H1 (cell line): ENCODE results near the gene APOBEC3F. TPM values are rescaled to one million over a fixed set of nuclear protein-coding genes. Genes with fewer than 3 reads are reported as not detected.
"Not testable (repeated sequence)": the region's sequence is repeated elsewhere in the genome, so short reads cannot be mapped to it uniquely, and the experiment has no call there.

Source experiments
- CTCF ChIA-PET: fragments of 300-600 bp; sonication (Branson Sonifier 250); formaldehyde crosslinking; loops from one replicate; lab custom pipeline; 2021; ENCODE audit not compliant: partially characterized antibody; lab: Charles Lee
- POLR2A ChIA-PET: fragments of 300-600 bp; sonication (Branson Sonifier 250); formaldehyde crosslinking; loops from one replicate; lab custom pipeline; 2021; ENCODE audit warnings: inconsistent platforms; ENCODE audit not compliant: partially characterized antibody; lab: Charles Lee
- DNase-seq, 2 experiments: peaks; one replicate each; pipeline versions ENCODE4 v3.0.0 to v3.0.0-alpha.2; 2010 to 2022; ENCODE audit warnings: low spot score in 2 of 2, low read depth in 1 of 2, mixed read lengths in 1 of 2
- FAIRE-seq: peaks from 2 replicates; lab custom pipeline; 2011; peaks lifted over from hg19 to GRCh38; lab: Jason Lieb, UNC
- H2AFZ ChIP-seq: 2 replicates; pipeline ENCODE4 v1.8.1; 2012; ENCODE audit warnings: low read length, inconsistent platforms
- H2AK5ac ChIP-seq: 2 replicates; pipeline ENCODE4 v1.6.1; 2013; ENCODE audit warnings: low read depth, low read length
- H2BK120ac ChIP-seq: replicated peaks from 2 replicates; pipeline ENCODE3; 2013; ENCODE audit warnings: low read depth, low read length, inconsistent platforms
- H2BK12ac ChIP-seq: 2 replicates; pipeline ENCODE4 v1.6.1; 2013; ENCODE audit warnings: low read depth, low read length
- H2BK15ac ChIP-seq: 2 replicates; pipeline ENCODE4 v1.6.1; 2013; ENCODE audit warnings: low read length
- H2BK20ac ChIP-seq: 2 replicates; pipeline ENCODE4 v1.6.1; 2013; ENCODE audit warnings: low read length
- H2BK5ac ChIP-seq: 2 replicates; pipeline ENCODE4 v1.6.1; 2013; ENCODE audit warnings: low read depth, low read length
- H3K14ac ChIP-seq: 2 replicates; pipeline ENCODE4 v1.6.1; 2013; ENCODE audit warnings: inconsistent platforms; ENCODE audit not compliant: insufficient read length
- H3K18ac ChIP-seq: 2 replicates; pipeline ENCODE4 v1.6.1; 2013; ENCODE audit warnings: low read length; ENCODE audit errors: extremely low read depth
- H3K23ac ChIP-seq: 2 replicates; pipeline ENCODE4 v1.6.1; 2013; ENCODE audit warnings: inconsistent platforms; ENCODE audit not compliant: insufficient read length
- H3K23me2 ChIP-seq: 2 replicates; pipeline ENCODE4 v1.6.1; 2013; ENCODE audit warnings: low read depth, low read length
- H3K27ac ChIP-seq: 2 replicates; pipeline ENCODE4 v1.6.1; 2011; ENCODE audit warnings: low read depth, low read length, inconsistent platforms
- H3K27me3 ChIP-seq, 4 experiments: replicated peaks in 1 of 4; 1 replicate in 1 of 4; 2 replicates in 3 of 4; pipeline versions ENCODE4 v1.6.1 to v1.8.1; 2011 to 2013; ENCODE audit warnings: low read length in 3 of 4, mild to moderate bottlenecking in 3 of 4, inconsistent platforms in 2 of 4, mixed read lengths in 2 of 4, moderate library complexity in 1 of 4; ENCODE audit not compliant: control insufficient read depth in 3 of 4, insufficient read depth in 3 of 4; ENCODE audit errors: extremely low read depth in 1 of 4
- H3K36me3 ChIP-seq, 4 experiments: 2 replicates each; pipeline versions ENCODE4 v1.6.1 to v1.8.1; 2011 to 2013; ENCODE audit warnings: mild to moderate bottlenecking in 4 of 4, low read length in 3 of 4, moderate library complexity in 2 of 4, control low read depth in 1 of 4, inconsistent platforms in 1 of 4; ENCODE audit not compliant: insufficient read depth in 4 of 4, control insufficient read depth in 2 of 4
- H3K4ac ChIP-seq: replicated peaks from 2 replicates; pipeline ENCODE3; 2013; ENCODE audit warnings: low read length, low read depth, mixed read lengths, inconsistent platforms; ENCODE audit not compliant: insufficient read length
- H3K4me1 ChIP-seq, 4 experiments: replicated peaks in 1 of 4; 1 replicate in 1 of 4; 2 replicates in 3 of 4; pipeline versions ENCODE4 v1.6.1 to v1.8.1; 2011 to 2013; ENCODE audit warnings: low read length in 3 of 4, inconsistent platforms in 2 of 4, mixed read lengths in 1 of 4; ENCODE audit not compliant: insufficient read depth in 4 of 4, control insufficient read depth in 3 of 4
- H3K4me2 ChIP-seq, 2 experiments: 2 replicates each; pipeline versions ENCODE4 v1.6.1 to v1.8.1; 2011 to 2013; ENCODE audit warnings: low read depth in 2 of 2, low read length in 2 of 2, control low read depth in 1 of 2, inconsistent platforms in 1 of 2, mild to moderate bottlenecking in 1 of 2; ENCODE audit not compliant: insufficient read depth in 1 of 2
- H3K4me3 ChIP-seq, 4 experiments: fragments of 200-600, 300-600 bp in 1 of 4; sonication (generic), shearing (Covaris generic), sonication (Bioruptor Twin) in 1 of 4; 2 replicates each; pipeline versions ENCODE4 v1.5.1 to v1.8.1; 2011 to 2016; ENCODE audit warnings: low read length in 4 of 4, low read depth in 3 of 4, control low read depth in 2 of 4, inconsistent platforms in 2 of 4, mild to moderate bottlenecking in 2 of 4, mixed read lengths in 1 of 4, moderate library complexity in 1 of 4; ENCODE audit not compliant: insufficient read depth in 2 of 4; ENCODE audit errors: extremely low read depth in 1 of 4
- H3K56ac ChIP-seq: replicated peaks from 2 replicates; pipeline ENCODE3; 2013; ENCODE audit warnings: low read depth, mild to moderate bottlenecking, mixed read lengths, low read length, inconsistent platforms; ENCODE audit not compliant: insufficient read length
- H3K79me1 ChIP-seq: 2 replicates; pipeline ENCODE4 v1.6.1; 2013; ENCODE audit warnings: low read depth, low read length, control low read depth
- H3K79me2 ChIP-seq, 2 experiments: 2 replicates each; pipeline versions ENCODE4 v1.6.1 to v1.8.1; 2012 to 2013; ENCODE audit warnings: low read length in 2 of 2, mild to moderate bottlenecking in 2 of 2, inconsistent platforms in 1 of 2; ENCODE audit not compliant: insufficient read depth in 2 of 2, control insufficient read depth in 1 of 2
- H3K9ac ChIP-seq, 4 experiments: replicated peaks in 1 of 4; 1 replicate in 1 of 4; 2 replicates in 3 of 4; pipeline versions ENCODE4 v1.6.1 to v1.8.1; 2011 to 2013; ENCODE audit warnings: low read depth in 3 of 4, low read length in 3 of 4, control low read depth in 2 of 4, mild to moderate bottlenecking in 2 of 4, moderate library complexity in 2 of 4, inconsistent platforms in 1 of 4; ENCODE audit errors: extremely low read depth in 1 of 4
- H3K9me3 ChIP-seq, 2 experiments: 2 replicates each; pipeline versions ENCODE4 v1.6.1 to v1.8.1; 2012 to 2013; ENCODE audit warnings: mild to moderate bottlenecking in 2 of 2, moderate library complexity in 2 of 2, control low read depth in 1 of 2, inconsistent platforms in 1 of 2, low read depth in 1 of 2, low read length in 1 of 2, mixed read lengths in 1 of 2; ENCODE audit not compliant: insufficient read depth in 2 of 2
- H4K20me1 ChIP-seq, 2 experiments: replicated peaks in 1 of 2; 2 replicates each; pipeline versions ENCODE3 to v1.8.1; 2011 to 2013; ENCODE audit warnings: inconsistent platforms in 2 of 2, low read length in 2 of 2, mild to moderate bottlenecking in 1 of 2; ENCODE audit not compliant: insufficient read depth in 2 of 2, control insufficient read depth in 1 of 2
- H4K5ac ChIP-seq: 2 replicates; pipeline ENCODE4 v1.6.1; 2013; ENCODE audit warnings: low read length, low read depth, mixed read lengths, inconsistent platforms; ENCODE audit not compliant: insufficient read length
- H4K8ac ChIP-seq: 2 replicates; pipeline ENCODE4 v1.8.0; 2013; ENCODE audit warnings: mild to moderate bottlenecking, moderate library complexity, low read length, inconsistent platforms; ENCODE audit not compliant: insufficient read depth; ENCODE audit errors: extremely low read depth
- H4K91ac ChIP-seq: replicated peaks from 2 replicates; pipeline ENCODE3; 2013; ENCODE audit warnings: low read length, mixed read lengths, inconsistent platforms; ENCODE audit not compliant: insufficient read length
- WGBS, 2 experiments: shearing (Covaris generic) in 1 of 2; methylation state at CpG; one replicate each; pipeline versions ENCODE4 v1.1.6 to v1.1.7; 2013 to 2015; ENCODE audit warnings: low lambda C conversion rate in 2 of 2, mixed read lengths in 2 of 2, inconsistent platforms in 1 of 2, low coverage in 1 of 2, missing lambda C conversion rate in 1 of 2; ENCODE audit not compliant: insufficient replicate concordance in 2 of 2, insufficient coverage in 1 of 2, insufficient read length in 1 of 2; ENCODE audit errors: extremely low coverage in 1 of 2, missing lambda C conversion rate in 1 of 2; 5-methylcytosine and 5-hydroxymethylcytosine counted together
- polyA plus RNA-seq, 7 experiments: library from polyadenylated mRNA; depleted of rRNA in 3 of 7; stranded (reverse) in 5 of 7; unstranded in 2 of 7; fragments of >200 nt in 5 of 7; fragments of 200-250 nt in 2 of 7; gene quantifications; 1 replicate in 5 of 7; 2 replicates in 1 of 7; 4 replicates in 1 of 7; pipeline versions ENCODE4 v1.2.1 to v1.2.3, GENCODE V29; 2011 to 2013; ENCODE audit warnings: missing spikeins in 2 of 7, mixed read lengths in 2 of 7
- total RNA-seq: library from RNA; stranded (reverse); fragmentation: NEBNext Ultra II Directional; extraction: Animal tissue kit (Norgen Biotek cat#: 25700); gene quantifications from 2 replicates; pipeline ENCODE4 v1.2.1, GENCODE V29; 2021

The APOBEC3F gene
- total and polyA plus RNA-seq, 2 of the 8 experiments (the other 6 are each of a cell fraction or from before 2014, with no cell fraction given): 4.0 to 7.3 TPM

DNA sequence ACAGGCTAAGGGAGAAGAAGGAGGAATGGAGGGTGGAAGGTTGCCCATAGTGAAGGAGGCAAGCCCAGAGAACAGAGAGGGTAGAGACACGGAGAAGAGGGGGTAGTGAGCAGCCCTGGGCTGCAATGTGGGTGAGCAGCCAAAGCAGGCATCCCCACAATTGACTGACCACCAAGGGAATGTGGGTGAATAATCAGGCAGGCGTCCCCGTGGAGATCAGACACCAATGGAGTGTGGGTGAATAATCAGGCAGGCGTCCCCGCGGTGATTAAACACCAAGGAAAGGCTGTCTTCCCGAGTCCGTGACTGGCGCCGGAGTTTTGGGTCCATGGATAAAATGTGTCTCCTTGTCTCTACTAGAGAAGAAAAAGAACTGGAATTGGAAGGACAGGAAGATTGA is 21.3 kb downstream of the APOBEC3F start:
- H3K36me3 ChIP-seq, H2BK20ac ChIP-seq, FAIRE-seq, H3K4me2 ChIP-seq, H3K4me3 ChIP-seq, H2BK15ac ChIP-seq, H2AFZ ChIP-seq, H3K27me3 ChIP-seq, H2BK5ac ChIP-seq, POLR2A ChIA-PET, H3K4me1 ChIP-seq, H3K79me2 ChIP-seq, CTCF ChIA-PET, H4K20me1 ChIP-seq, H2BK12ac ChIP-seq, H3K79me1 ChIP-seq, H2AK5ac ChIP-seq, H4K91ac ChIP-seq, H3K27ac ChIP-seq, H3K23me2 ChIP-seq, H4K5ac ChIP-seq, H3K56ac ChIP-seq, H2BK120ac ChIP-seq, H3K18ac ChIP-seq, H3K4ac ChIP-seq, DNase-seq, H3K23ac ChIP-seq, H3K9me3 ChIP-seq, H4K8ac ChIP-seq, H3K9ac ChIP-seq, H3K14ac ChIP-seq: not testable (repeated sequence)
- WGBS, 2 experiments: 85% methylated on average over 10 of the region's 10 CpGs; no CpG with 5 or more reads in 1 of the 2 experiments

DNA sequence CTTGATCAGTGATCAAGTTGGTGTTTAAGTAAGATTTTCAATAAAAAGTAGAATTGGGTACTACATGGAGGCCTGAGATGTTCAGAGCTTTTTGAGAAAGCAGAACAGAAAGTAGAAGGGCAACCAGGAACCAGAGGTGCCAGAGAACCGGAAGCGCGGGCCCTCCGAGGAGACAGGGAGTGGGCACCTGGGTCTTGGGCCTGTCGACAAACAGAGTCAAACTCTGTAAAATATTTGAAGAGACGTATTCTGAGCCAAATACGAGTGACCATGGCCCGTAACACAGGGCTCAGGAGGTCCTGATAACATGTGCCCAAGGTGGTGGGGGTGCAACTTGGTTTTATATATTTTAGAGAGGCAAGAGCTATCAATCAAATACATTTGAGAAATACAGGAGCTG is 23.2 kb downstream of the APOBEC3F start:
- H3K27ac ChIP-seq, H2BK5ac ChIP-seq, H3K18ac ChIP-seq, H3K4me3 ChIP-seq, H4K8ac ChIP-seq, H2BK120ac ChIP-seq, H3K14ac ChIP-seq, H3K27me3 ChIP-seq, H4K91ac ChIP-seq, H2AFZ ChIP-seq, H3K4ac ChIP-seq, H3K23me2 ChIP-seq, H2BK20ac ChIP-seq, H3K9me3 ChIP-seq, H3K4me1 ChIP-seq, H3K4me2 ChIP-seq, H3K79me2 ChIP-seq, H3K36me3 ChIP-seq, POLR2A ChIA-PET, H3K79me1 ChIP-seq, H4K20me1 ChIP-seq, H2BK12ac ChIP-seq, H3K56ac ChIP-seq, H4K5ac ChIP-seq, H3K23ac ChIP-seq, DNase-seq, H2BK15ac ChIP-seq, H2AK5ac ChIP-seq, FAIRE-seq, H3K9ac ChIP-seq: not testable (repeated sequence)
- WGBS, 2 experiments: 93% methylated on average over 5 of the region's 8 CpGs; no CpG with 5 or more reads in 1 of the 2 experiments
- CTCF ChIA-PET: interaction anchor here (0.6 to 0.8 kb wide), 2 partner anchors 60 to 436 kb away, joined by 3 to 5 read pairs; no protein-coding TSS in a partner anchor
